T-helper 2 cell treated with Interferon-gamma antibody and Interleukin-4, amounts not matched to agents 5 μg/mL and 100 μg/mL, for 36 hours (primary cell): ENCODE results near the gene TOR2A.
"Not testable (repeated sequence)": the region's sequence is repeated elsewhere in the genome, so short reads cannot be mapped to it uniquely, and the experiment has no call there.

Experiments used
- DNase-seq: peaks from one replicate; pipeline ENCODE4 v3.0.0; 2021; ENCODE audit warnings: low spot score
- H3K27ac Mint-ChIP-seq: one replicate; pipeline ENCODE4 v1.8.0; 2021; ENCODE audit warnings: mild to moderate bottlenecking, mixed read lengths
- H3K27me3 Mint-ChIP-seq: one replicate; pipeline ENCODE4 v1.8.0; 2021; ENCODE audit warnings: low read depth, mixed read lengths
- H3K36me3 Mint-ChIP-seq: one replicate; pipeline ENCODE4 v1.8.0; 2021; ENCODE audit warnings: low read depth, mixed read lengths
- H3K4me1 Mint-ChIP-seq: one replicate; pipeline ENCODE4 v1.8.0; 2021; ENCODE audit warnings: low read depth, mixed read lengths
- H3K4me3 Mint-ChIP-seq: one replicate; pipeline ENCODE4 v1.8.0; 2022; ENCODE audit warnings: mild to moderate bottlenecking, moderate library complexity, mixed read lengths
- H3K9me3 Mint-ChIP-seq: one replicate; pipeline ENCODE4 v1.8.0; 2021; ENCODE audit warnings: mixed read lengths

The TOR2A gene

DNA sequence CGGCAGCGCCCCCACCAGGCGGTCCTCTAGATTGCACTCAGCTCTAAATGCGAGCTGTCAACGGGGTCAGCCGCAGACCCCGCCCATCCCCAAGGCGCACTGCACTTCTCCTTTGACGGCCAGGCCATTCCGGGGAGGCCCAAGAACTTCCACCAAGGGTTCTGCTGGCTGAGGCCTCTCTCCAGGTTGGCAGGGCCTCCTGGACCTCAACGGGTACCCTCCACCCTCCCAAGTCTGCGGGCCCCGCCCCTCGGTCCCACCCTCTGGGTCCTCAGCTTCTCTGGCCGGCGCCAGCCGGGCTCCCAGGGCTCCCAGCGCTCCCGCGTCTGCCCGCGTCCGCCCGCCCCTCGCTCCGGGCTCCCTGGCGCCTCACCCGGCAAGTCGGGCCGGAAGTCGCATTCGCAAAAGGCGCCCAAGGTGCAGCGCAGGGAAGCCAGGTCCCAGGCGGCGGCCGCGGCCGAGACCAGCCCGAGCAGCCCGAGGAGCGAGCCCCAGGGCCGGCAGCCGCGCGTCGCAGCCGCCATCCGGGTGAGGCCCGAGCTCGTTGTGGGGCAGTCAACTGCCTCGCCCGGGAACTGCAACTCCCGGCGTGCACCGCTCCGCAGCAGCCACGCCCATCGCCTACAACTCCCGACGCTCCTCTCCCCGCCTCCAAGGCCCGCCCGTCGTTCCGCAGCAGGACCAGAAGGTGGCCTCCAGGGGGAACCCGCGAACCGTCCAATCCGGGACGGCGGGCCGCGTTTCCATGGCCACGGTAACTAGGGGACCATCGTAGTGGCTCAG lies at the start of gene TOR2A:
TOR2A (minus strand) TSS at position 548 of the 783 bp plus-strand sequence; CDS start at position 524, 24 bp downstream.
- H3K4me1 Mint-ChIP-seq: peaks cover 13% of the 10 kb centered on the region
- H3K4me3 Mint-ChIP-seq: peak within 1 kb of the TSS; percentile 88
- DNase-seq: peak; percentile 96
- no peaks in the 10 kb centered on the region for H3K9me3 Mint-ChIP-seq
- H3K36me3 Mint-ChIP-seq: peaks cover 17% of the 10 kb centered on the region
- H3K27me3 Mint-ChIP-seq: no peaks in the 10 kb centered on the region
- H3K27ac Mint-ChIP-seq: peak within 1 kb of the TSS; percentile 94

DNA sequence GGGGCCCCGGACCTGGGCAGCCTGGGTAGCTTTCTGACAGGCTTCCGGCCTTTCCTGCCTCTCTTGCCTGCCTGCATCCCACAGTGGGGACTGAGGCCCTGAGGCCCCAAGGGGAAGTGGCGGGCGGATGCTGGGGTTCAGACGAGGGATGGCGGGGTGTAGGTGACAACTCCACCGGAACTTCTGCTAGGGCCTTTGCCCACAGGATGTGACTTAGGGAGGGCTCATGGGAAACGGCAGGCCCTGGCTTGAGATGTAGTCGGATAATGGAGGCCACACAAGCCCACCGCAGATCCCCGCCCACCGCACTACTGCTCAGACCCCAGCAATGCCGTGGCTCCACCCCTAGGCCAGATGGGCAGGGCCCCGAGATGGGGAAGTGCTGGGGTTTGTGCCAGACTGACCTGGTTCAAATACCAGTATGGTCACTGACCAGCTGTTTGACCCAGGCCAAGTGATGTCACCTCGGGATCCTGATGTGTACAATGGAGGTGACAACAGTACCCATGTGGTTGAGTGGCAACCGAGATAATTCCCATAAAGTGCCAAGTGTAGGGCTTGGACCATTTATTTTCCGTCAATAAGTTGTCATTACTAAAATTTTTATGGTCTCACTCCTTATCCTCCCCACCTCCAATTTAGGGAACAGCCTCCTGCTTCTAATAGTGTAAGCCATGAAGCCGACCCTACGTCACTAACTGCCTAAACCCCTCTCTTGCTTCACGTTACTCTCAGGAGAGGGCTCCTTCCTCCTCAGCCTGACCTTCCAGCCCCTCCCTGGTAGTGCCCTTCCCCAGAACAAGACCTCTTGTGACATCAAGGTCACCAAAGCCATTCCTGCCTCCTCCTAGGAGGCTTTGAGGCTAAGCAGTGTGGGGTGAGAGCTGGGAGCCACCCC lies 48.3 kb upstream of the TOR2A start:
- Mint-ChIP-seq H3K4me1 (peaks cover 60% of the 10 kb centered on the region), H3K27ac (peak overlapping the region; percentile 90), H3K36me3 (peaks cover 21% of the 10 kb centered on the region), H3K27me3 (no peaks in the 10 kb centered on the region), H3K9me3 (no peaks in the 10 kb centered on the region), H3K4me3 (peak overlapping the region; percentile 71)
- DNase-seq: peak; percentile 75

GRCh38 chr9:127781806-127782205 lies 46.7 kb upstream of the TOR2A start:
- Mint-ChIP-seq H3K4me1 (peaks cover 51% of the 10 kb centered on the region), H3K36me3 (peaks cover 17% of the 10 kb centered on the region), H3K4me3 (peak overlapping the region; percentile 56), H3K27ac (peak overlapping the region; percentile 73), H3K27me3 (no peaks in the 10 kb centered on the region), H3K9me3 (no peaks in the 10 kb centered on the region)
- DNase-seq: no peak

GRCh38 chr9:127780909-127781308 lies 45.8 kb upstream of the TOR2A start:
- H3K36me3 Mint-ChIP-seq: peaks cover 19% of the 10 kb centered on the region
- not testable (repeated sequence) for H3K27me3 Mint-ChIP-seq

GRCh38 chr9:127780126-127780885 lies 45.2 kb upstream of the TOR2A start:
- no peak for DNase-seq
- Mint-ChIP-seq H3K27ac (peak overlapping the region; percentile 57), H3K4me1 (peaks cover 48% of the 10 kb centered on the region), H3K36me3 (peaks cover 19% of the 10 kb centered on the region), H3K9me3 (no peaks in the 10 kb centered on the region), H3K4me3 (no peak overlapping the region), H3K27me3 (no peaks in the 10 kb centered on the region)

More at GRCh38 chr9:127780909-127781308, 45.8 kb upstream of the TOR2A start:
- H3K4me3 Mint-ChIP-seq, DNase-seq, H3K9me3 Mint-ChIP-seq: not testable (repeated sequence)
- H3K4me1 Mint-ChIP-seq: peaks cover 48% of the 10 kb centered on the region
- peak overlapping the region; percentile 55 for H3K27ac Mint-ChIP-seq

DNA sequence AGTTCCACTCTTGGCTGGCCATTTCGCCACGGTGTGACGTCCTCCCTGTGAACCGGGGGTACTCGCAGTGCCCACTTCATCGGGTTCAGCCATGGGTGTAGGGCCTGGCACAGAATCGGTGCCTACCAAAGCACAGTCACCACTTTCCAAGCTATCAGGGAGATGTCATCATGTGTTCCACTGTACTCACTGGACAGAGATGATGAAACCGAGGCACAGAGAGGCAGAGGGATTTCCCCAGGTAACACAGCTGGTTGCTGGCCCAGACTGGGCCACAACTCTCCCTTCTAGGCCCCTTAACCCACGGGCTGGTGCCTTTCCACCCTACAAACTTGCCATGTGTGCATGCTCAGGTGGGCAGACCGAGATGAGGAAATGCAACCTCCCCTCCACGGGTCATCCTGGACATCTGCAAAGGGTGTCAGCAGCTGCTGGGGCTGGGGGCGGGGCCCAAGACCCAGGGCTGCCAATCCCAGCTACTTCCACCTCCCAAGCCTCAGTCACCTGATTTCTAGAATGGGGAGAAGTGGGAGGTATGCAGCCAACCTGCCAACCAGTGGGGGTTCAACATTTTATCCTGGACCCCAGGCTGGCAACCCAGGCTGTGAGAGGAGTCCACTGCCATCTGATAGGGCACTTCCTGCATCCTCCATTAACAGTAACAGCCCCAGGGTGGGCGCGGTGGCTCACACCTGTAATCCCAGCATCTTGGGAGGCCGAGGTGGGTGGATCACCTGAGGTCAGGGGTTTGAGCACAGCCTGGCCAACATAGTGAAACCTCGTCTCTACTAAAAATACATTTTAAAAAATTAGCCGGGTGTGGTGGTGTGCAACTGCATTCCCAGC lies 44.3 kb upstream of the TOR2A start:
- H3K4me3 Mint-ChIP-seq: peak overlapping the region; percentile 98
- peak; percentile 75 for DNase-seq
- H3K4me1 Mint-ChIP-seq: peaks cover 43% of the 10 kb centered on the region
- H3K9me3 Mint-ChIP-seq: no peaks in the 10 kb centered on the region
- H3K36me3 Mint-ChIP-seq: peaks cover 22% of the 10 kb centered on the region
- peak overlapping the region; percentile 89 for H3K27ac Mint-ChIP-seq
- H3K27me3 Mint-ChIP-seq: no peaks in the 10 kb centered on the region

DNA sequence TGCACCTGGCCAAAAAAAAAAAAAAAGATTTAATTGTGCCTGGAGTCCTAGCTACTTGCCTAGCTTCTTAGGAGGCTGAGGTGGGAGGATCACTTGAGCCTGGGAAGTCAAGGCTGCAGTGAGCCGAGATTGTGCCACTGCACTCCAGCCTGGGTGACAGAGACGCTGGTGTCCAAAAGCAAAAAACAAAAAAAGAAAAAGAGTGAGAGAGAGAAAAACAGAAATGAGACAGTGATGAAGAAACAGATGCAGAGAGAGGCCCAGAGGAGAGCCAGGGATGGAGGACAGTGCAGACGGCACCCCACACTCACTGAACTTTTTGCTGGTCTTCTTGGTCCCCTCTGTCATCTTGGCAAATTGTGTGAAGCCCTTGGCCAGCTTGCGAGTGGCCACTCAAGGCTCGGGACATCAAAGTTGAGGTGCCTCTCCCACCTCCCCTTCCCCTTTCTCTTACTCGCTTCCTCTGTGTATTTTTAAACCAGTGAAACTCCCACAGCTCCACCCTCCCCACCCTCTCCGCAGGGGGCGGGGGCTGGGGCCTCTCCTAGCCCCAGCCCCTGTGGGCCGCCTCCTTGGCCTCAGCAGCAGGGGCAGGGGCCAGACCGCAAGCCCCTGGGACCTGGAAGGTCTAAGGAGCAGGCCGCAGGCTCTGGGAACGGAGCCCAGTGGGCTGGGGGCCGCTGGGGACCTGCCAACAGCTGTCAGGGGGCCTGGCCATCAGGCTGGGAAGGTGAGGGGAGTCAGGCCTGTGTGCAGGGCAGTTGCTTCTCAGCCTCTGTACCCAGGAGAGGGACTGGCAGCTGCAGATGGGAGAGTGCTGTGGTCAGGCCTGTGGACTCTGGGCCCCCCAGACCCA lies 43.4 kb upstream of the TOR2A start, which contains the start of gene SH2D3C:
SH2D3C (minus strand) TSS at position 387 of the 856 bp plus-strand sequence; CDS start at position 348, 39 bp downstream.
- Mint-ChIP-seq H3K27me3 (no peaks in the 10 kb centered on the region), H3K4me1 (peaks cover 41% of the 10 kb centered on the region), H3K36me3 (peaks cover 29% of the 10 kb centered on the region), H3K27ac (peak within 1 kb of the TSS; percentile 97), H3K9me3 (no peaks in the 10 kb centered on the region), H3K4me3 (peak within 1 kb of the TSS; percentile 98)
- no peak for DNase-seq

DNA sequence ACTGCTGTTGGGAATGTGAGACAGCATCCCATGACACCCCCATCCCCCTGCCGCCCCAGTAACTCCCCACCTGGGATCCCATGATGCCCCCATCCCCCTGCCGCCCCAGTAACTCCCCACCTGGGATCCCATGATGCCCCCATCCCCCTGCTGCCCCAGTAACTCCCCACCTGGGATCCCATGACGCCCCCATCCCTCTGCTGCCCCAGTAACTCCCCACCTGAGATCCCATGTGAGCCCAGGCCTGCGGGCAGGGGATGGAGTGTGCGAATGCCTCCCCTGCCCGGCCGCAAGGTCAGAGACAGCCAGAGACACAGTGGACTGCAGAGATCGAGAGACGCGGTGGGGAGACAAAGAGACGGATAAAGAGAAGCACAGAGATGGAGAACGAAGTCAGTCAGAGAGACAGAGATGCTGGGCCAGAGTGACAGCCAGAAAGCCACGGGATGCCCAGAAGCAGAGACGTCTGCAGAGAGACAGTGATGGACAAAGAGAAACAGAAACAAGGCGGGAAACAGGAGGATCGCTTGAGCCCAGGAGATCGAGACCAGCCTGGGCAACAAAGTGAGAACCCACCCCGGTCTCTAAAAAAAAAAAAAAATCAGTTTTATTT lies 42.4 kb upstream of the TOR2A start:
- peaks cover 35% of the 10 kb centered on the region for H3K36me3 Mint-ChIP-seq
- H3K9me3 Mint-ChIP-seq: no peaks in the 10 kb centered on the region
- no peak for DNase-seq
- H3K27ac Mint-ChIP-seq: peak overlapping the region; percentile 97
- H3K4me3 Mint-ChIP-seq: peak overlapping the region; percentile 98
- peaks cover 36% of the 10 kb centered on the region for H3K4me1 Mint-ChIP-seq
- no peaks in the 10 kb centered on the region for H3K27me3 Mint-ChIP-seq

- H3K27ac Mint-ChIP-seq: peak overlapping the region; percentile 97
- no peak for DNase-seq
- H3K9me3 Mint-ChIP-seq: no peaks in the 10 kb centered on the region
- no peaks in the 10 kb centered on the region for H3K27me3 Mint-ChIP-seq
- H3K4me3 Mint-ChIP-seq: peak overlapping the region; percentile 98
- H3K36me3 Mint-ChIP-seq: peaks cover 37% of the 10 kb centered on the region
- peaks cover 34% of the 10 kb centered on the region for H3K4me1 Mint-ChIP-seq
These were observed 41.8 kb upstream of the TOR2A start for GRCh38 chr9:127776924-127777289.

GRCh38 chr9:127776195-127776923 lies 41.3 kb upstream of the TOR2A start:
- peaks cover 33% of the 10 kb centered on the region for H3K4me1 Mint-ChIP-seq
- H3K4me3 Mint-ChIP-seq: peak overlapping the region; percentile 98
- H3K9me3 Mint-ChIP-seq: no peaks in the 10 kb centered on the region
- H3K27ac Mint-ChIP-seq: peak overlapping the region; percentile 97
- peaks cover 40% of the 10 kb centered on the region for H3K36me3 Mint-ChIP-seq
- DNase-seq: peak; percentile 72
- no peaks in the 10 kb centered on the region for H3K27me3 Mint-ChIP-seq

- H3K27me3 Mint-ChIP-seq: no peaks in the 10 kb centered on the region
- H3K9me3 Mint-ChIP-seq: no peaks in the 10 kb centered on the region
- H3K36me3 Mint-ChIP-seq: peaks cover 63% of the 10 kb centered on the region
- peaks cover 36% of the 10 kb centered on the region for H3K4me1 Mint-ChIP-seq
- peak overlapping the region; percentile 48 for H3K4me3 Mint-ChIP-seq
- peak overlapping the region; percentile 77 for H3K27ac Mint-ChIP-seq
- DNase-seq: no peak
These were observed 38.9 kb upstream of the TOR2A start for GRCh38 chr9:127773981-127774380.
